DMS114 treated with DMSO at 0.1 percent for 48 hours (cell line): ENCODE data around the gene ZBTB21.

Experiments used
- DNase-seq: peaks from one replicate; lab custom pipeline; 2025; ENCODE audit not compliant: unreplicated experiment; lab: John Stamatoyannopoulos, UW

ZBTB21 gene

GRCh38 chr21:42009831-42010506, at the start of gene ZBTB21:
Gene ZBTB21 (minus strand): TSS chr21:42010360. CDS start chr21:41994095, 16,265 bp downstream.
- peak; percentile 87 for DNase-seq

GRCh38 chr21:42059721-42060120, 49.6 kb upstream of the ZBTB21 start:
- DNase-seq: no peak

- no peak for DNase-seq
These were observed 49.0 kb upstream of the ZBTB21 start for GRCh38 chr21:42059141-42059540.

GRCh38 chr21:42058631-42059111, 48.5 kb upstream of the ZBTB21 start:
- no peak for DNase-seq

- DNase-seq: no peak
These were observed 47.8 kb upstream of the ZBTB21 start for GRCh38 chr21:42057851-42058437.

- DNase-seq: no peak
These were observed 47.0 kb upstream of the ZBTB21 start for GRCh38 chr21:42056996-42057689.

GRCh38 chr21:42056468-42056867, 46.3 kb upstream of the ZBTB21 start:
- no peak for DNase-seq

GRCh38 chr21:42055425-42055824, 45.3 kb upstream of the ZBTB21 start:
- no peak for DNase-seq

- DNase-seq: no peak
These were observed 41.6 kb upstream of the ZBTB21 start for GRCh38 chr21:42051788-42052187.

- DNase-seq: no peak
These were observed 39.6 kb upstream of the ZBTB21 start for GRCh38 chr21:42049578-42050430.

- no peak for DNase-seq
These were observed 38.9 kb upstream of the ZBTB21 start for GRCh38 chr21:42048870-42049577.

- DNase-seq: no peak
These were observed 37.9 kb upstream of the ZBTB21 start for GRCh38 chr21:42047821-42048613.

- no peak for DNase-seq
These were observed 34.8 kb upstream of the ZBTB21 start for GRCh38 chr21:42044871-42045495.

- no peak for DNase-seq
These were observed 33.8 kb upstream of the ZBTB21 start for GRCh38 chr21:42043961-42044360.

- no peak for DNase-seq
These were observed 33.2 kb upstream of the ZBTB21 start for GRCh38 chr21:42043201-42043895.

- no peak for DNase-seq
These were observed 32.5 kb upstream of the ZBTB21 start for GRCh38 chr21:42042651-42043050.

GRCh38 chr21:42041711-42042110, 31.6 kb upstream of the ZBTB21 start:
- no peak for DNase-seq

GRCh38 chr21:42041246-42041645, 31.1 kb upstream of the ZBTB21 start:
- DNase-seq: no peak
